Caco-2 (cell line): Measurements from ENCODE around the gene LYVE1. TPM values are rescaled to one million over a fixed set of nuclear protein-coding genes. Genes with fewer than 3 reads are reported as not detected.

Experiments used
- BruUV-seq: library from RNA; stranded (reverse); fragments of 400-500 nt; replicated peaks from 2 replicates; lab custom pipeline; 2021; lab: Mats Ljungman, UMichigan
- CTCF ChIA-PET: fragments of 300-600 bp; sonication (Branson Sonifier 250); formaldehyde crosslinking; loops from one replicate; lab custom pipeline; 2022; ENCODE audit warnings: antibody characterized with exemption; lab: Charles Lee
- POLR2A ChIA-PET: fragments of 300-600 bp; sonication (Branson Sonifier 250); formaldehyde crosslinking; loops from one replicate; lab custom pipeline; 2022; ENCODE audit warnings: antibody characterized with exemption; lab: Charles Lee
- DNase-seq, 2 experiments: peaks; one replicate each; pipeline versions ENCODE4 v3.0.0 to v3.0.0-alpha.2; 2020 to 2022
- H3K27me3 ChIP-seq: replicated peaks from 2 replicates; pipeline ENCODE4 v1.6.0; 2011; ENCODE audit warnings: low read length; ENCODE audit not compliant: control insufficient read depth, insufficient read depth
- H3K36me3 ChIP-seq: 2 replicates; pipeline ENCODE4 v1.5.1; 2011; ENCODE audit warnings: low read length; ENCODE audit not compliant: control insufficient read depth, insufficient read depth
- H3K4me1 ChIP-seq: fragments of 250-450 bp; sonication (Bioruptor Pico); 2 replicates; pipeline ENCODE4 v1.5.1; 2020; ENCODE audit warnings: mild to moderate bottlenecking
- H3K4me3 ChIP-seq: 2 replicates; pipeline ENCODE4 v1.5.1; 2011; ENCODE audit warnings: low read depth, mild to moderate bottlenecking, control low read depth, low read length
- H3K9me3 ChIP-seq: fragments of 250-450 bp; sonication (Bioruptor Pico); 2 replicates; pipeline ENCODE4 v1.5.1; 2020; ENCODE audit warnings: mild to moderate bottlenecking, moderate library complexity
- H3K27ac Mint-ChIP-seq: one replicate; pipeline ENCODE4 v1.8.0; 2022; ENCODE audit warnings: mixed read lengths; ENCODE audit not compliant: unreplicated experiment
- H3K27me3 Mint-ChIP-seq: one replicate; pipeline ENCODE4 v1.8.0; 2022; ENCODE audit warnings: mixed read lengths; ENCODE audit not compliant: insufficient read depth, unreplicated experiment
- H3K36me3 Mint-ChIP-seq: one replicate; pipeline ENCODE4 v1.8.0; 2022; ENCODE audit warnings: mild to moderate bottlenecking, mixed read lengths; ENCODE audit not compliant: insufficient read depth, unreplicated experiment
- H3K4me1 Mint-ChIP-seq: one replicate; pipeline ENCODE4 v1.8.0; 2022; ENCODE audit warnings: low read depth, mixed read lengths; ENCODE audit not compliant: unreplicated experiment
- H3K4me3 Mint-ChIP-seq: one replicate; pipeline ENCODE4 v1.8.0; 2022; ENCODE audit warnings: mild to moderate bottlenecking, moderate library complexity, mixed read lengths; ENCODE audit not compliant: unreplicated experiment
- H3K9me3 Mint-ChIP-seq: one replicate; pipeline ENCODE4 v1.8.0; 2022; ENCODE audit warnings: mixed read lengths; ENCODE audit not compliant: unreplicated experiment
- intact Hi-C: fragments of 100-400 bp; cut with micrococcal nuclease; formaldehyde crosslinking; loops from one replicate; pipeline ENCODE4 v1.10.0; 2022; ENCODE audit not compliant: unreplicated experiment
- total RNA-seq: library from RNA; stranded (reverse); gene quantifications from 2 replicates; pipeline ENCODE4 v1.2.3, GENCODE V29; 2022
- TF ChIP-seq, protein P1 (sequence below), 2 experiments: fragments of 200-600 bp in 1 of 2; IDR thresholded peaks; 1 replicate in 1 of 2; 2 replicates in 1 of 2; pipeline versions ENCODE4 v1.5.1 to v1.8.0; 2011 to 2022; ENCODE audit warnings: antibody characterized with exemption in 1 of 2, control low read depth in 1 of 2, inconsistent platforms in 1 of 2, low read depth in 1 of 2, low read length in 1 of 2, mild to moderate bottlenecking in 1 of 2, moderate library complexity in 1 of 2; ENCODE audit not compliant: insufficient read depth in 1 of 2, severe bottlenecking in 1 of 2, unreplicated experiment in 1 of 2

LYVE1 gene
- total RNA-seq, 1 experiment from 2014 or later, result not detected

- Histone ChIP-seq H3K4me3 (no peak overlapping the region), H3K9me3 (no peaks in the 10 kb centered on the region), H3K36me3 (no peaks in the 10 kb centered on the region), H3K27me3 (no peaks in the 10 kb centered on the region), H3K4me1 (no peaks in the 10 kb centered on the region)
- Mint-ChIP-seq H3K4me1 (no peaks in the 10 kb centered on the region), H3K27me3 (peaks cover 3% of the 10 kb centered on the region), H3K4me3 (no peak overlapping the region), H3K27ac (no peak overlapping the region), H3K9me3 (no peaks in the 10 kb centered on the region), H3K36me3 (no peaks in the 10 kb centered on the region)
- intact Hi-C loops, result no loop called here
- BruUV-seq, result no TSS peak
- POLR2A ChIA-PET, result no interaction called here
- no peak for DNase-seq
- TF ChIP-seq, protein P1, sequence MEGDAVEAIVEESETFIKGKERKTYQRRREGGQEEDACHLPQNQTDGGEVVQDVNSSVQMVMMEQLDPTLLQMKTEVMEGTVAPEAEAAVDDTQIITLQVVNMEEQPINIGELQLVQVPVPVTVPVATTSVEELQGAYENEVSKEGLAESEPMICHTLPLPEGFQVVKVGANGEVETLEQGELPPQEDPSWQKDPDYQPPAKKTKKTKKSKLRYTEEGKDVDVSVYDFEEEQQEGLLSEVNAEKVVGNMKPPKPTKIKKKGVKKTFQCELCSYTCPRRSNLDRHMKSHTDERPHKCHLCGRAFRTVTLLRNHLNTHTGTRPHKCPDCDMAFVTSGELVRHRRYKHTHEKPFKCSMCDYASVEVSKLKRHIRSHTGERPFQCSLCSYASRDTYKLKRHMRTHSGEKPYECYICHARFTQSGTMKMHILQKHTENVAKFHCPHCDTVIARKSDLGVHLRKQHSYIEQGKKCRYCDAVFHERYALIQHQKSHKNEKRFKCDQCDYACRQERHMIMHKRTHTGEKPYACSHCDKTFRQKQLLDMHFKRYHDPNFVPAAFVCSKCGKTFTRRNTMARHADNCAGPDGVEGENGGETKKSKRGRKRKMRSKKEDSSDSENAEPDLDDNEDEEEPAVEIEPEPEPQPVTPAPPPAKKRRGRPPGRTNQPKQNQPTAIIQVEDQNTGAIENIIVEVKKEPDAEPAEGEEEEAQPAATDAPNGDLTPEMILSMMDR (IDR thresholded peaks at IDR 0.05; ENCODE audit: insufficient read depth in 1 of 2, low read depth in 1 of 2, low read length in 1 of 2, severe bottlenecking in 1 of 2, unreplicated experiment in 1 of 2), result no peak
- CTCF ChIA-PET, result no interaction called here
Measured at GRCh38 chr11:10606536-10607208, 38.2 kb upstream of the LYVE1 start.

GRCh38 chr11:10605941-10606381 lies 37.5 kb upstream of the LYVE1 start:
- H3K36me3 Mint-ChIP-seq, result no peaks in the 10 kb centered on the region
- no peaks in the 10 kb centered on the region for H3K9me3 Mint-ChIP-seq
- no peaks in the 10 kb centered on the region for H3K36me3 ChIP-seq
- H3K4me3 Mint-ChIP-seq, result no peak overlapping the region
- H3K4me3 ChIP-seq, result no peak overlapping the region
- no peaks in the 10 kb centered on the region for H3K27me3 Mint-ChIP-seq
- no peaks in the 10 kb centered on the region for H3K4me1 ChIP-seq
- intact Hi-C loops, result no loop called here
- BruUV-seq, result no TSS peak
- ChIA-PET CTCF (no interaction called here), POLR2A (interaction anchor here (0.5 kb wide), 1 partner anchor 135 kb away, joined by 4 read pairs; no protein-coding TSS in a partner anchor)
- no peaks in the 10 kb centered on the region for H3K27me3 ChIP-seq
- TF ChIP-seq, protein P1 (IDR thresholded peaks at IDR 0.05; ENCODE audit: insufficient read depth in 1 of 2, low read depth in 1 of 2, low read length in 1 of 2, severe bottlenecking in 1 of 2, unreplicated experiment in 1 of 2), result no peak
- no peaks in the 10 kb centered on the region for H3K4me1 Mint-ChIP-seq
- no peak for DNase-seq
- H3K9me3 ChIP-seq, result no peaks in the 10 kb centered on the region
- no peak overlapping the region for H3K27ac Mint-ChIP-seq

- H3K4me3 ChIP-seq, result no peak overlapping the region
- H3K27ac Mint-ChIP-seq, result no peak overlapping the region
- no peak for DNase-seq
- no peaks in the 10 kb centered on the region for H3K9me3 ChIP-seq
- H3K9me3 Mint-ChIP-seq, result no peaks in the 10 kb centered on the region
- H3K36me3 ChIP-seq, result no peaks in the 10 kb centered on the region
- no peaks in the 10 kb centered on the region for H3K27me3 ChIP-seq
- no peaks in the 10 kb centered on the region for H3K27me3 Mint-ChIP-seq
- intact Hi-C loops, result no loop called here
- no peaks in the 10 kb centered on the region for H3K36me3 Mint-ChIP-seq
- H3K4me1 ChIP-seq, result no peaks in the 10 kb centered on the region
- ChIA-PET CTCF (no interaction called here), POLR2A (no interaction called here)
- no peaks in the 10 kb centered on the region for H3K4me1 Mint-ChIP-seq
- H3K4me3 Mint-ChIP-seq, result no peak overlapping the region
- no TSS peak for BruUV-seq
- TF ChIP-seq, protein P1 (IDR thresholded peaks at IDR 0.05; ENCODE audit: insufficient read depth in 1 of 2, low read depth in 1 of 2, low read length in 1 of 2, severe bottlenecking in 1 of 2, unreplicated experiment in 1 of 2), result no peak
Measured at GRCh38 chr11:10604798-10605197, 36.3 kb upstream of the LYVE1 start.
